ENCODE data around the gene PTPN21.
"Not testable (repeated sequence)": the region's sequence is repeated elsewhere in the genome, so short reads cannot be mapped to it uniquely, and the experiment has no call there.

Gene PTPN21

DNA sequence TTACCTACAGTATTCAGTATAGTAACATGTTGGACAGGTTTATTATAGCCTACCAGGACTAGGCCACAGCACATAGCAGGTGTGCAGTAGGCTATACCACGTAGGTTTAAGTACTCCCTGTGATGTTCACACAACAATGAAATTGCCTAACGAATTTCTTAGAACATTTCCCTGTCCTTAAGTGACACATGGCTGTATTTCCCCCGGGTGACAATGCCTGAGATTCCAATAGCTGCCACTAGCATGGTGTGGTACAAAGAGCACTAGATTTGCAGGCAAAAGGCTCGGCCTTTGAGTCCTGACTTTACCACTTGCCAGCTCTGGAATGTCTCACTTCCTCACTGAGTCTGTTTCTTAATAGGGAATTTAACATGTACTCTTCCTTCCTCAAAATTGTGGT lies 19.7 kb downstream of the PTPN21 start:
- no peak overlapping the region for H3K4me3 ChIP-seq (ENCODE audit: low read length)
- no peak for DNase-seq
- H4K20me1 ChIP-seq (ENCODE audit: insufficient read depth, low read length), result no peaks in the 10 kb centered on the region
- TF ChIP-seq, protein P1, sequence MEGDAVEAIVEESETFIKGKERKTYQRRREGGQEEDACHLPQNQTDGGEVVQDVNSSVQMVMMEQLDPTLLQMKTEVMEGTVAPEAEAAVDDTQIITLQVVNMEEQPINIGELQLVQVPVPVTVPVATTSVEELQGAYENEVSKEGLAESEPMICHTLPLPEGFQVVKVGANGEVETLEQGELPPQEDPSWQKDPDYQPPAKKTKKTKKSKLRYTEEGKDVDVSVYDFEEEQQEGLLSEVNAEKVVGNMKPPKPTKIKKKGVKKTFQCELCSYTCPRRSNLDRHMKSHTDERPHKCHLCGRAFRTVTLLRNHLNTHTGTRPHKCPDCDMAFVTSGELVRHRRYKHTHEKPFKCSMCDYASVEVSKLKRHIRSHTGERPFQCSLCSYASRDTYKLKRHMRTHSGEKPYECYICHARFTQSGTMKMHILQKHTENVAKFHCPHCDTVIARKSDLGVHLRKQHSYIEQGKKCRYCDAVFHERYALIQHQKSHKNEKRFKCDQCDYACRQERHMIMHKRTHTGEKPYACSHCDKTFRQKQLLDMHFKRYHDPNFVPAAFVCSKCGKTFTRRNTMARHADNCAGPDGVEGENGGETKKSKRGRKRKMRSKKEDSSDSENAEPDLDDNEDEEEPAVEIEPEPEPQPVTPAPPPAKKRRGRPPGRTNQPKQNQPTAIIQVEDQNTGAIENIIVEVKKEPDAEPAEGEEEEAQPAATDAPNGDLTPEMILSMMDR (IDR thresholded peaks at IDR 0.05; ENCODE audit: low read length), result no peak
- TF ChIP-seq EZH2phosphoT487 (IDR thresholded peaks at IDR 0.05; ENCODE audit: low read length) (no peak), EZH2 (optimal IDR thresholded peaks at IDR 0.05; ENCODE audit: low read depth, low read length) (no peak)
- no peaks in the 10 kb centered on the region for H3K9me3 ChIP-seq (replicated peaks; ENCODE audit: insufficient read depth, low read length)
- H3F3A ChIP-seq (ENCODE audit: insufficient read depth, low read length), result no peaks in the 10 kb centered on the region
- no peak overlapping the region for H3K27ac ChIP-seq (ENCODE audit: low read length)
- no peaks in the 10 kb centered on the region for H3K27me3 ChIP-seq (replicated peaks; ENCODE audit: insufficient read depth, low read length)
- H3K9me2 ChIP-seq (replicated peaks; ENCODE audit: insufficient read depth, low read length), result no peaks in the 10 kb centered on the region
- H3K36me3 ChIP-seq (replicated peaks; ENCODE audit: insufficient read depth, low read length), result no peaks in the 10 kb centered on the region
- H3K9ac ChIP-seq (ENCODE audit: low read length), result no peak overlapping the region
- no peak overlapping the region for H3K4me2 ChIP-seq (ENCODE audit: low read depth, low read length)
- no peak overlapping the region for H2AFZ ChIP-seq (ENCODE audit: low read length)
- H3K79me2 ChIP-seq (ENCODE audit: low read length), result no peaks in the 10 kb centered on the region
- H3K4me1 ChIP-seq (ENCODE audit: low read length), result no peaks in the 10 kb centered on the region

DNA sequence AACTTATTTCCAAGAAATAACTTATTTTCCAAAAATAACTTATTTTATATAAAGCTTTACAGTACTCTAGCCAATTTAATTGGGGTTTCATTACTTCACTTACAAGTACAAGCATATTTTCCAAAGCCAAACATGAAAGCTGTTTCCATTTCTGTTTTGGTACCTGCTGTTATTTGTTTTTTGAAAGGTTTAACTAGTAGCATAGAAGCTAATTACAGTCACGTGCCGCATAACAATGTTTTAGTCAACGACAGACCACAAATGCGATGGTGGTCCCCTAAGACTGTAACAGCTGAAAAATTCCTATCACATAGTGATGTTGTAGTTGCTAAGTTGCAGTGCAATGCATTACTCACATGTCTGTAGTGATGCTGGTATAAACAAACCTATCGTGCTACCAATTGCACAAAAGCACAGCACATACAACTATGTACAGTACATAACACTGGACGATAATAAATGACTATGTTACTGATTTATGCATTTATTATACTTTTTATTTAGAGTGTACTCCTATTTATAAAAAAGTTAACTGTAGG lies 21.7 kb downstream of the PTPN21 start:
- Histone ChIP-seq H3K36me3 (replicated peaks; ENCODE audit: insufficient read depth, low read length) (no peaks in the 10 kb centered on the region), H3K4me2 (ENCODE audit: low read depth, low read length) (no peak overlapping the region), H3K9ac (ENCODE audit: low read length) (no peak overlapping the region), H2AFZ (ENCODE audit: low read length) (no peak overlapping the region), H3K9me2 (replicated peaks; ENCODE audit: insufficient read depth, low read length) (no peaks in the 10 kb centered on the region), H3K27me3 (replicated peaks; ENCODE audit: insufficient read depth, low read length) (no peaks in the 10 kb centered on the region), H4K20me1 (ENCODE audit: insufficient read depth, low read length) (no peaks in the 10 kb centered on the region), H3K4me3 (ENCODE audit: low read length) (no peak overlapping the region), H3K79me2 (ENCODE audit: low read length) (no peaks in the 10 kb centered on the region), H3K9me3 (replicated peaks; ENCODE audit: insufficient read depth, low read length) (no peaks in the 10 kb centered on the region), H3K27ac (ENCODE audit: low read length) (no peak overlapping the region), H3K4me1 (ENCODE audit: low read length) (no peaks in the 10 kb centered on the region), H3F3A (ENCODE audit: insufficient read depth, low read length) (no peaks in the 10 kb centered on the region)
- no peak for DNase-seq
- TF ChIP-seq EZH2 (optimal IDR thresholded peaks at IDR 0.05; ENCODE audit: low read depth, low read length) (no peak), EZH2phosphoT487 (IDR thresholded peaks at IDR 0.05; ENCODE audit: low read length) (no peak)
- TF ChIP-seq, protein P1 (IDR thresholded peaks at IDR 0.05; ENCODE audit: low read length), result no peak

DNA sequence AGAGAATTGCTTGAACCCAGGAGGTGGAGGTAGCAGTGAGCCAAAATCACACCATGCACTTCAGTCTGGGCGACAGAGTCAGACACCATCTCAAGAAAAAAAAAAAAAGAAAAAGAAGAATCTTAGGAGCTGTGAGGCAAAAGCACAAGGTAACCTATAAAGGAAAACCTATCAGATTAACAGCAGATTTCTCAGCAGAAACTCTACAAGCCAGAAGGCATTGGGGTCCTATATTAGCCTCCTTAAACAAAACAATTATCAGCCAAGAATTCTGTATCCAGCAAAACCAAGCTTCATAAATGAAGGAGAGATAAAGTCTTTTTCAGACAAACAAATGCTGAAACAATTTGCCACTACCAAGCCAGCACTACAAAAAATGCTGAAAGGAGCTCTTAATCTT lies 24.9 kb downstream of the PTPN21 start:
- H3K9me3 ChIP-seq (replicated peaks; ENCODE audit: insufficient read depth, low read length); H3K4me1 ChIP-seq (ENCODE audit: low read length); H3K27ac ChIP-seq (ENCODE audit: low read length); H3K9ac ChIP-seq (ENCODE audit: low read length); H3K4me3 ChIP-seq (ENCODE audit: low read length); H3F3A ChIP-seq (ENCODE audit: insufficient read depth, low read length); H3K9me2 ChIP-seq (replicated peaks; ENCODE audit: insufficient read depth, low read length); H3K27me3 ChIP-seq (replicated peaks; ENCODE audit: insufficient read depth, low read length); H2AFZ ChIP-seq (ENCODE audit: low read length); H3K79me2 ChIP-seq (ENCODE audit: low read length); DNase-seq; H3K36me3 ChIP-seq (replicated peaks; ENCODE audit: insufficient read depth, low read length); H3K4me2 ChIP-seq (ENCODE audit: low read depth, low read length); H4K20me1 ChIP-seq (ENCODE audit: insufficient read depth, low read length): not testable (repeated sequence)

DNA sequence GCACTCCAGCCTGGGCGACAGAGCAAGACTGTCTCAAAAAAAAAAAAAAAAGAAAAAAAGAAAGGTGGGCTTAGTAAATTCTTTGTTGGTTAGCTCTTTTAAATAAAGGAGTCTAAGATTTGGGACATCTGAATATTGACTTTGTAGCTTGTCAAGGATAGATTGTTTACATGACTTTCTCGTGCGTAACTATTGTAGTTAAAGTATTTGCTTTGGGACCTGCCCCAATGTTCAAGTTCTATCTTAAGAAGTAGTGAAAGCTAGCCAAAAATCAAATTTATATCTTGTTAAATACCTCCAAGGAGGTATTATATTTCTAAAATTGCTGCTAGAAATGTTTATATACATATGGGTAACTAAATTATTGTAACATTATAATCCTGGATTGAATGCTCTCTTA lies 32.4 kb downstream of the PTPN21 start:
- Histone ChIP-seq H3K4me2 (ENCODE audit: low read depth, low read length) (no peak overlapping the region), H3F3A (ENCODE audit: insufficient read depth, low read length) (no peaks in the 10 kb centered on the region), H3K27me3 (replicated peaks; ENCODE audit: insufficient read depth, low read length) (no peaks in the 10 kb centered on the region), H3K9ac (ENCODE audit: low read length) (no peak overlapping the region), H3K4me1 (ENCODE audit: low read length) (no peaks in the 10 kb centered on the region), H3K36me3 (replicated peaks; ENCODE audit: insufficient read depth, low read length) (no peaks in the 10 kb centered on the region), H3K27ac (ENCODE audit: low read length) (no peak overlapping the region), H3K9me2 (replicated peaks; ENCODE audit: insufficient read depth, low read length) (no peaks in the 10 kb centered on the region), H2AFZ (ENCODE audit: low read length) (no peak overlapping the region), H3K79me2 (ENCODE audit: low read length) (no peaks in the 10 kb centered on the region), H4K20me1 (ENCODE audit: insufficient read depth, low read length) (no peaks in the 10 kb centered on the region), H3K9me3 (replicated peaks; ENCODE audit: insufficient read depth, low read length) (no peaks in the 10 kb centered on the region), H3K4me3 (ENCODE audit: low read length) (no peak overlapping the region)
- no peak for DNase-seq
- TF ChIP-seq EZH2phosphoT487 (IDR thresholded peaks at IDR 0.05; ENCODE audit: low read length) (no peak), EZH2 (optimal IDR thresholded peaks at IDR 0.05; ENCODE audit: low read depth, low read length) (no peak)
- TF ChIP-seq, protein P1 (IDR thresholded peaks at IDR 0.05; ENCODE audit: low read length), result no peak

Measured in MM.1S (cell line).